NCI-H1105 (cell line): ENCODE data around the gene TMEM260.
A peak's percentile ranks its signal among the peaks of the same experiment; 100 is the strongest.
"Not testable (repeated sequence)": the region's sequence is repeated elsewhere in the genome, so short reads cannot be mapped to it uniquely, and the experiment has no call there.

Experiments used
- DNase-seq: peaks from one replicate; lab custom pipeline; 2025; lab: John Stamatoyannopoulos, UW

The TMEM260 gene

DNA sequence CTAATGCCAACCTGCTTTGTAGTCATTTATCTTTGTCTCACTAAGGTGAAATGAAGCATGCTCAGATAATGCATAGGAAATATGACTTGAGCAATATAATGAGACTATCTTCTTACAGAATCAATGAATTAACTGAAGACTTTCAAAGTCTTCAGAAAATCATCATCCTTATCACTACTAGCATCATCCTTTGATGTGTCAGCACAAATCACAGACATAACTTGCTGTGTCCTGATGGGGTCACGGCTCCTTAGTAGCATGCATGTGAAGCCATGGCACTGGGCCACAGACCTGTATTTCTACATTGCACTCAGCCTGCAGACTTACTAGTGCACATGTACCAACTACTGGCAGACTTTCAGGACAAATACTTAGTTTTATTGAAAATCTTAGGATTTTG is 18.9 kb downstream of the TMEM260 start:
- DNase-seq, result no peak

- no peak for DNase-seq
Measured at GRCh38 chr14:56603648-56604047, 24.1 kb downstream of the TMEM260 start.

DNA sequence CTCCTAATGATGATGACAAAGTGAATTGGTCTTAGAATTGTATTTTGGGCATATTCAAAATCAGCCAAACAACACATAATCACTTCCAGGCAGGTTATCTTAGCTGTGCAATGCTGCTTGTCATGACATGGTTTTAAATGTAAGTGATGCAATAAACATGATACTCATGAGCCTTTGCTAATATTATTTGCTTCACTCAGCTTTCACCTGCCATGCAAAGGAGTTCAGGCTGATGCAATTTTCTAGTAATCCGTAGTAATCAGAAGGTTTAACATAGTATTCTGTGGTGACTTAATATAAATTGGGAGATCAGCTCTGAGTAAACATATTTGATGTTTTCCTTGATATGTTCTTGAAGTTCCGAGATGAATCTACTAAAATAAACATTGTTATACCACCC is 29.1 kb downstream of the TMEM260 start:
- DNase-seq, result no peak

DNA sequence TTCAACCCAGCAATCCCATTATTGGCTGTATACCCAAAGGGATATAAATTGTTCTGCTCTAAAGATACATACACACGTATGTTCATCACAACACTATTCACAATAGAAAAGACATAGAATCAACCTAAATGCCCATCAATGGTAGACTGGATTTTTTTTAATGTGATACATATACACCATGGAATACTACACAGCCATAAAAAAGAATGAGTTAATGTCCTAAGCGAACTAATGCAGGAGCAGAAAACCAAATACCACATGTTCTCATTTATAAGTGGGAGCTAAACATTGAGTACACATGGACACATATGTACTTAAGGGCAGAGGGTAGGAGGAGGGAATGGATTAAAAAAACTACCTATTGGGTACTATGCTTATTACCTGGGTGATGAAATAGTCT is 32.1 kb downstream of the TMEM260 start:
- DNase-seq, result not testable (repeated sequence)

GRCh38 chr14:56617084-56617483 is 37.5 kb downstream of the TMEM260 start:
- DNase-seq, result no peak

- no peak for DNase-seq
Measured at GRCh38 chr14:56630707-56631106, 51.1 kb downstream of the TMEM260 start.

- no peak for DNase-seq
Measured at GRCh38 chr14:56632195-56632594, 52.6 kb downstream of the TMEM260 start.

GRCh38 chr14:56633544-56633943 is 53.9 kb downstream of the TMEM260 start:
- DNase-seq, result no peak

GRCh38 chr14:56635041-56635440 is 55.4 kb downstream of the TMEM260 start:
- DNase-seq, result no peak

DNA sequence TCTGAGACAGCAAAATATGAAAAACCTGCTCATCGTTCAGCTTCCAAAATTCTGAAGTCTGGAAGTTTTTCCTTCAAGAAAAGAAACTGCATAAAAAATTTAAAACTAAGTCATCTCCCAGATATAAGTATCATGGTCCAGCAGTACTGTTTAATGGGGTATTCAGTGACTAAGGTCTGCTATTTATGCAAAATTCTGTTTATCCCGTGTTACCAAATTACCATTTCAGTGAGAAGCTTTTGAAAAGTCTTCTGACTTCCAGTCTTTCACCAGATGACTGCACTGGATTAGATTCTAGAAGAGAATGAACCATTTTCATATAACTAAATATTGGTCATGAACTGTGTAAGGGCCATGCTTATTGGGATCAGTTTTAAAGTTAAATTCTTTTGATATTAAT is 67.9 kb downstream of the TMEM260 start:
- DNase-seq, result no peak

- no peak for DNase-seq
Measured at GRCh38 chr14:56648508-56649301, 69.1 kb downstream of the TMEM260 start.

- no peak for DNase-seq
Measured at GRCh38 chr14:56649382-56649781, 69.8 kb downstream of the TMEM260 start.

GRCh38 chr14:56650048-56650447 is 70.5 kb downstream of the TMEM260 start:
- no peak for DNase-seq

DNA sequence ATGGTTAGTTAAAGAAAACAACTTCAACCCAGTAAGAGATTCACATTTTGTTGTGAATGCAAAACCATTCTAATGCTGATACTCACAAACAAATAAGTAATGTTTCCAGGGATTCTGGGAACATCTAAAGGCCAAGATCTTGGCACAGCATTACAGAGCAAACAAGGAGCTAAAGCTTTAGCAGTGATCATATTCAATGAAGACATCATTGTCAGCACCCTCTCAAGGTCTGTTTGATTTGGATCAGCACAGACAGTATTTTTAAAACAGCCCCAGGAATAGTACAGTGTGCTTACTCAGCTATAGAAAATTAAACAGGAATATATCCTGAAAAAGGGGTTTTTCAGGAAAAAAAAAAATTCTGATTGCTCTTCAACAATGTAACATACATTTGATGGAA is 71.4 kb downstream of the TMEM260 start:
- no peak for DNase-seq

GRCh38 chr14:56657604-56658003 is 78.0 kb downstream of the TMEM260 start:
- no peak for DNase-seq

GRCh38 chr14:56659378-56659777 is 79.8 kb downstream of the TMEM260 start:
- no peak for DNase-seq

- DNase-seq, result peak; percentile 65
Measured at GRCh38 chr14:56659964-56660551, 80.5 kb downstream of the TMEM260 start.

DNA sequence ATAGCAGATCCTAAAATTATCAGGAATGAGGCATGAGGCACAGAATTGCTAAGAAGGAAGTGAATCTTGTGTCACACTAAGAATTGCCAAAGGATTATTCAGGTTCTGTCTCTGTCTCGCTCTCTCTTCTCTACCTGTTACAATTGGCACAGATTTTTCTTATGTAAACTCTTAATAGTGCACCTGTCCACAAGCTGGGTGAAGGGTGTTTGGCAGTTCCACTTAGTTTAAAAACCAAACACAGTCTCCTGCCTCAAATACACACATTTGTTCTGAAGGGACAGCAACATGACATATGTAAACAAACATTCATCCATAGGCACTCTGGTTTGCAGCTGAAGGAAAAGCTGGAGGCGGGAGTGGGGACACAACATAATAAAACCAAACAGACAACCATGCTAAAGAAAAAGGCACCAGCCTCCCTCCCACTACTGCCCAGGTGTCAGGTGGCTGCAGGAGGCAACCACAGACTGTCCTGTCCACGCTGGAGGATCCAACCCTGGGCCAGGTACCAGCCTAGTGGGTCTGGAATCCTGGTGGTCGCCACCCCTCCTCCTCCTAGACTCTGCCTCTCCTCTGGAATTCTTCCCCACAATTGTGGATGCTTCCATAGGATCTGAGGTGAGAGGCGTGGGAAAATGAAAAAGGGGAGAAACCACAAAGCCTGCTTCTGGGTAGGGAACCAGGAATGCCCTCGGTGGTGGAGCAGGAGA is 81.2 kb downstream of the TMEM260 start:
- DNase-seq, result peak; percentile 37

GRCh38 chr14:56661478-56661877 is 81.9 kb downstream of the TMEM260 start:
- DNase-seq, result no peak

- no peak for DNase-seq
Measured at GRCh38 chr14:56664811-56665421, 85.3 kb downstream of the TMEM260 start.

GRCh38 chr14:56666294-56666693 is 86.7 kb downstream of the TMEM260 start:
- DNase-seq, result no peak

GRCh38 chr14:56666716-56667115 is 87.1 kb downstream of the TMEM260 start:
- DNase-seq, result no peak

GRCh38 chr14:56667290-56667689 is 87.7 kb downstream of the TMEM260 start:
- DNase-seq, result not testable (repeated sequence)
